WI38 (cell line): ENCODE data around the gene PLAC1.

Source experiments
- H3K4me3 ChIP-seq: 2 replicates; pipeline ENCODE4 v1.5.1; 2011; ENCODE audit warnings: low read depth, mild to moderate bottlenecking, control low read depth, low read length
- CTCF ChIP-seq: IDR thresholded peaks from 2 replicates; pipeline ENCODE4 v1.5.1; 2012; ENCODE audit warnings: low read depth, mild to moderate bottlenecking, control low read depth, low read length

Gene PLAC1

GRCh38 chrX:134552351-134552750 is 105.9 kb downstream of the PLAC1 start:
- no peak for TF ChIP-seq CTCF
- no peak overlapping the region for H3K4me3 ChIP-seq

GRCh38 chrX:134551376-134552048 is 106.8 kb downstream of the PLAC1 start:
- H3K4me3 ChIP-seq = peak overlapping the region; percentile 66
- no peak for TF ChIP-seq CTCF

- TF ChIP-seq CTCF = no peak
Measured at GRCh38 chrX:134548257-134549201, 109.7 kb downstream of the PLAC1 start.

GRCh38 chrX:134547047-134547679 is 111.1 kb downstream of the PLAC1 start:
- peak overlapping the region; percentile 66 for H3K4me3 ChIP-seq
- no peak for TF ChIP-seq CTCF

More at GRCh38 chrX:134548257-134549201, 109.7 kb downstream of the PLAC1 start:
- H3K4me3 ChIP-seq = peak overlapping the region; percentile 66

- TF ChIP-seq CTCF = no peak
- peak overlapping the region; percentile 66 for H3K4me3 ChIP-seq
Measured at GRCh38 chrX:134546187-134546586, 112.1 kb downstream of the PLAC1 start.

GRCh38 chrX:134545510-134545909 is 112.8 kb downstream of the PLAC1 start:
- TF ChIP-seq CTCF = no peak
- no peak overlapping the region for H3K4me3 ChIP-seq
